Mesenchymal stem cell (in vitro differentiated cells and primary cell): ENCODE results near the gene SPATA46.
A peak's percentile ranks its signal among the peaks of the same experiment; 100 is the strongest.

Experiments used
- DNase-seq: peaks from one replicate; pipeline ENCODE4 v3.0.0-alpha.2; 2013
- H2AFZ ChIP-seq: one replicate; pipeline ENCODE4 v1.6.1; 2013; ENCODE audit warnings: low read depth, mild to moderate bottlenecking, control low read depth, inconsistent platforms, low read length, moderate library complexity
- H2AK5ac ChIP-seq: 2 replicates; pipeline ENCODE4 v1.6.1; 2013; ENCODE audit warnings: low read length, moderate library complexity, mild to moderate bottlenecking, inconsistent platforms; ENCODE audit not compliant: severe bottlenecking
- H2BK120ac ChIP-seq: one replicate; pipeline ENCODE4 v1.6.1; 2013; ENCODE audit warnings: low read depth, mild to moderate bottlenecking, inconsistent platforms, low read length, moderate library complexity
- H2BK12ac ChIP-seq, 2 experiments: one replicate each; pipeline ENCODE4 v1.6.1; 2013; ENCODE audit warnings: inconsistent platforms in 2 of 2, low read length in 2 of 2, mild to moderate bottlenecking in 2 of 2, moderate library complexity in 2 of 2, control low read depth in 1 of 2
- H2BK15ac ChIP-seq: one replicate; pipeline ENCODE4 v1.6.1; 2013; ENCODE audit warnings: mild to moderate bottlenecking, low read depth, inconsistent platforms; ENCODE audit not compliant: poor library complexity, severe bottlenecking
- H2BK5ac ChIP-seq: 2 replicates; pipeline ENCODE4 v1.6.1; 2013; ENCODE audit warnings: low read depth, mild to moderate bottlenecking, low read length, control low read depth, inconsistent platforms; ENCODE audit not compliant: poor library complexity, severe bottlenecking
- H3K14ac ChIP-seq, 2 experiments: one replicate each; pipeline ENCODE4 v1.6.1; 2013; ENCODE audit warnings: inconsistent platforms in 2 of 2, low read length in 2 of 2, control low read depth in 1 of 2, mild to moderate bottlenecking in 1 of 2, moderate library complexity in 1 of 2
- H3K18ac ChIP-seq, 2 experiments: one replicate each; pipeline ENCODE4 v1.6.1; 2013; ENCODE audit warnings: inconsistent platforms in 2 of 2, low read length in 2 of 2, control low read depth in 1 of 2, low read depth in 1 of 2, mild to moderate bottlenecking in 1 of 2
- H3K23ac ChIP-seq, 2 experiments: one replicate each; pipeline ENCODE4 v1.6.1; 2013; ENCODE audit warnings: inconsistent platforms in 2 of 2, low read length in 2 of 2, mild to moderate bottlenecking in 2 of 2, moderate library complexity in 2 of 2, control low read depth in 1 of 2
- H3K27ac ChIP-seq: 2 replicates; pipeline ENCODE4 v1.5.1; 2013; ENCODE audit warnings: mild to moderate bottlenecking, moderate library complexity, low read length, control low read depth, inconsistent platforms; ENCODE audit not compliant: poor library complexity, severe bottlenecking
- H3K27me3 ChIP-seq, 2 experiments: 2 replicates each; pipeline versions ENCODE4 v1.6.1 to v1.7.0; 2013; ENCODE audit warnings: low read length in 2 of 2, mild to moderate bottlenecking in 2 of 2, moderate library complexity in 2 of 2, control low read depth in 1 of 2, inconsistent platforms in 1 of 2; ENCODE audit not compliant: control insufficient read depth in 1 of 2, insufficient read depth in 1 of 2
- H3K36me3 ChIP-seq, 2 experiments: 2 replicates each; pipeline versions ENCODE4 v1.6.1 to v1.7.0; 2013; ENCODE audit warnings: low read length in 2 of 2, control low read depth in 1 of 2, inconsistent platforms in 1 of 2, low read depth in 1 of 2, mild to moderate bottlenecking in 1 of 2; ENCODE audit not compliant: insufficient read depth in 2 of 2, control insufficient read depth in 1 of 2
- H3K4ac ChIP-seq, 2 experiments: one replicate each; pipeline ENCODE4 v1.6.1; 2013; ENCODE audit warnings: inconsistent platforms in 2 of 2, low read length in 2 of 2, mild to moderate bottlenecking in 2 of 2, moderate library complexity in 2 of 2, control low read depth in 1 of 2, low read depth in 1 of 2
- H3K4me1 ChIP-seq: 2 replicates; pipeline ENCODE4 v1.6.1; 2013; ENCODE audit warnings: low read depth, low read length, control low read depth; ENCODE audit not compliant: control insufficient read depth, insufficient read depth
- H3K4me2 ChIP-seq: 2 replicates; pipeline ENCODE4 v1.6.1; 2013; ENCODE audit warnings: low read length, mild to moderate bottlenecking, inconsistent platforms; ENCODE audit not compliant: poor library complexity, severe bottlenecking
- H3K4me3 ChIP-seq, 2 experiments: 2 replicates each; pipeline versions ENCODE4 v1.5.1 to v1.7.0; 2013; ENCODE audit warnings: low read length in 2 of 2, mild to moderate bottlenecking in 2 of 2, control low read depth in 1 of 2, low read depth in 1 of 2; ENCODE audit not compliant: insufficient read depth in 1 of 2
- H3K79me1 ChIP-seq: replicated peaks from 2 replicates; pipeline ENCODE4 v1.6.1; 2013; ENCODE audit warnings: mild to moderate bottlenecking, control low read depth, low read length, inconsistent platforms; ENCODE audit not compliant: poor library complexity, severe bottlenecking
- H3K9ac ChIP-seq: 2 replicates; pipeline ENCODE4 v1.7.0; 2013; ENCODE audit warnings: mild to moderate bottlenecking, low read length, moderate library complexity
- H3K9me3 ChIP-seq: 2 replicates; pipeline ENCODE4 v1.7.0; 2013; ENCODE audit warnings: mild to moderate bottlenecking, low read length; ENCODE audit not compliant: control insufficient read depth
- H4K8ac ChIP-seq: one replicate; pipeline ENCODE4 v1.6.1; 2013; ENCODE audit warnings: inconsistent platforms, mild to moderate bottlenecking, low read length, moderate library complexity
- H4K91ac ChIP-seq: one replicate; pipeline ENCODE4 v1.6.1; 2013; ENCODE audit warnings: mild to moderate bottlenecking, low read length, inconsistent platforms
- whole genome bisulfite sequencing: methylation state at CpG from one replicate; pipeline ENCODE4 v1.1.7; 2013; ENCODE audit warnings: mixed read lengths; 5-methylcytosine and 5-hydroxymethylcytosine counted together

Gene SPATA46

DNA sequence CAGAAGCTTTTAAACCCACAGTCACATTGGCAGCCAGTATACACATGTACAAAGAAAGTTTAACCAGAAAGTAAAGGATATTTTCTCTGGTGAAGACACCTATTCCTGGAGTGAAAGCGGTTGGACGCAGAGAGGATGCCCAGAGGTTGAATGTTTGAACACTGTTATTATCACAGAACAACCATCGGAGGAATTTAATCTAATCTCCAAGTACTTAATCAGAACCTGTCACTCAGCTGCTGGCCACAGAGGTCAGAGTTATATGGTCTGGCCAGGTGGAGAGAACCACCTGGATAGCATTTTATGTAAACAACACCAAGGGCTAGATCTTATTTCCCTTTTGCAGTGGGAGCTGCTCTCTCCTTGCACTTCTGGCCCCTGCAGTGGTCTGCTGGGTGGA is 29.4 kb downstream of the SPATA46 start:
- Histone ChIP-seq H2AK5ac (peak overlapping the region; percentile 91), H3K4me3 (no peak overlapping the region), H3K23ac (no peak overlapping the region)

DNA sequence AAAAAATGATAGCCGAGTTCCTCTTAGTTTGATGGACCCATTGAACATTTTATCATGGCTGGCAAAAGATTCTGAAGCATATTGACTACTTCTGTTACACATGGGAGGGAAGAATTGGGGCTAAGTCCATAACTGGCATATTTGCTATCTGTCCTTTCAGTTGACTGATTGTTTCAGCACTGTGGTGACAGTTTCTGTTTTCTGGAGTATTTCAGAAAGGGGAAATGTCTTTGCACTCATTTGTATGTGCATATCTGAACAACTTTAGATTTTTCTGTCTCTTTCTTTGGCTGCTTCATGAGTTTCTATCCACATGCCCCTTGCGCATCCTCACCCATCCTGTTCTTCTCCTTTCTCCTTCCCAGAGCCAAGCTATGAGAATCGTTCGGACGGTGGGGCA is 33.2 kb downstream of the SPATA46 start:
- no peaks in the 10 kb centered on the region for H3K9me3 ChIP-seq
- H3K36me3 ChIP-seq: no peaks in the 10 kb centered on the region
- no peak overlapping the region for H2BK120ac ChIP-seq
- H3K27me3 ChIP-seq: peaks cover 0 to 6% of the 10 kb centered on the region in 2 experiments
- no peak overlapping the region for H2BK5ac ChIP-seq
- H3K23ac ChIP-seq: no peak overlapping the region
- 99% methylated on average over 5 of the region's 5 CpGs for WGBS
- no peak overlapping the region for H4K8ac ChIP-seq
- no peak overlapping the region for H3K14ac ChIP-seq
- no peak for DNase-seq
- no peak overlapping the region for H3K27ac ChIP-seq
- H2BK12ac ChIP-seq: no peak overlapping the region
- peak overlapping the region; percentile 16 for H2BK15ac ChIP-seq
- peaks cover 8% of the 10 kb centered on the region for H3K4me1 ChIP-seq
- H3K9ac ChIP-seq: no peak overlapping the region
- H3K4me2 ChIP-seq: no peak overlapping the region
- no peaks in the 10 kb centered on the region for H3K79me1 ChIP-seq
- no peak overlapping the region for H3K4me3 ChIP-seq
- H2AK5ac ChIP-seq: peak overlapping the region; percentile 6
- H3K4ac ChIP-seq: no peak overlapping the region
- no peak overlapping the region for H4K91ac ChIP-seq
- no peak overlapping the region for H2AFZ ChIP-seq
- H3K18ac ChIP-seq: no peak overlapping the region

More for the DNA sequence above, 29.4 kb downstream of the SPATA46 start:
- no peak overlapping the region for H3K18ac ChIP-seq
- H2BK5ac ChIP-seq: no peak overlapping the region
- H2BK15ac ChIP-seq: no peak overlapping the region
- no peak overlapping the region for H3K27ac ChIP-seq
- H2AFZ ChIP-seq: no peak overlapping the region
- H2BK120ac ChIP-seq: no peak overlapping the region
- H4K8ac ChIP-seq: no peak overlapping the region
- H3K4me2 ChIP-seq: no peak overlapping the region
- H3K9me3 ChIP-seq: no peaks in the 10 kb centered on the region
- WGBS: 67% methylated on average over 3 of the region's 3 CpGs
- no peaks in the 10 kb centered on the region for H3K27me3 ChIP-seq
- peak overlapping the region in 1 of 2 experiments; percentile 25 for H2BK12ac ChIP-seq
- H4K91ac ChIP-seq: no peak overlapping the region
- H3K36me3 ChIP-seq: no peaks in the 10 kb centered on the region
- H3K4ac ChIP-seq: no peak overlapping the region
- no peaks in the 10 kb centered on the region for H3K79me1 ChIP-seq
- DNase-seq: no peak
- peaks cover 14% of the 10 kb centered on the region for H3K4me1 ChIP-seq
- H3K14ac ChIP-seq: no peak overlapping the region
- no peak overlapping the region for H3K9ac ChIP-seq

DNA sequence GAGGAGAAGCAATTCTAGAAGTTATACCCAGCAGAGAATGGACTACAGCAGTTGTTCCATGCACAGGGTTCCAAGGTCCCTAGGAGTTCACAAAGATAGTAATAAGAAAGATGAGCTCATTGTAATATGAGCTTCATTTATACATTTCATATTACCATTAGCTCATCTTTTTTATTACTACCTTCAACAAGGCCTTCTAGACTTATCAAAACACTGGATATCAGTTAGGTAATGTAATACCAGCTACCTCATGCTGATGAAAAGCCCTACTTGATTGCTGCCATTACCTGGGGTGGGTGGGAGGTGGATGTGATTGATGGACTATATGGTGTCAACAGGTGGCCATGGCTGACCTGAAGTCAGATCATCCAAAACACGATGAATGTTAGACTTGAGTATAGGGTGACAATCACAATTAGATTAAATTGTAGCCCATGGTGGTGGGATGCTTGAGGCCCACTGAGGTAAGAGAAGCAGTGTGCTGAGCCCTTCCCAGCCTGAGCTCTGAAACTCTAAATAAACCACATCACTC is 34.1 kb downstream of the SPATA46 start:
- H3K4me3 ChIP-seq: no peak overlapping the region
- H2BK12ac ChIP-seq: no peak overlapping the region
- no peak for DNase-seq
- H3K14ac ChIP-seq: no peak overlapping the region
- no peak overlapping the region for H4K91ac ChIP-seq
- H3K27me3 ChIP-seq: peaks cover 0 to 12% of the 10 kb centered on the region in 2 experiments
- no peak overlapping the region for H2BK5ac ChIP-seq
- H2AFZ ChIP-seq: no peak overlapping the region
- no peaks in the 10 kb centered on the region for H3K36me3 ChIP-seq
- no peak overlapping the region for H2BK120ac ChIP-seq
- H3K4me2 ChIP-seq: no peak overlapping the region
- no peak overlapping the region for H3K27ac ChIP-seq
- H3K18ac ChIP-seq: no peak overlapping the region
- no peak overlapping the region for H3K23ac ChIP-seq
- no peak overlapping the region for H3K9ac ChIP-seq
- 83% methylated on average over 1 of the region's 1 CpG for WGBS
- no peak overlapping the region for H2BK15ac ChIP-seq
- H4K8ac ChIP-seq: no peak overlapping the region
- H3K4me1 ChIP-seq: peaks cover 6% of the 10 kb centered on the region
- no peak overlapping the region for H2AK5ac ChIP-seq
- no peaks in the 10 kb centered on the region for H3K9me3 ChIP-seq
- H3K79me1 ChIP-seq: no peaks in the 10 kb centered on the region
- H3K4ac ChIP-seq: no peak overlapping the region

DNA sequence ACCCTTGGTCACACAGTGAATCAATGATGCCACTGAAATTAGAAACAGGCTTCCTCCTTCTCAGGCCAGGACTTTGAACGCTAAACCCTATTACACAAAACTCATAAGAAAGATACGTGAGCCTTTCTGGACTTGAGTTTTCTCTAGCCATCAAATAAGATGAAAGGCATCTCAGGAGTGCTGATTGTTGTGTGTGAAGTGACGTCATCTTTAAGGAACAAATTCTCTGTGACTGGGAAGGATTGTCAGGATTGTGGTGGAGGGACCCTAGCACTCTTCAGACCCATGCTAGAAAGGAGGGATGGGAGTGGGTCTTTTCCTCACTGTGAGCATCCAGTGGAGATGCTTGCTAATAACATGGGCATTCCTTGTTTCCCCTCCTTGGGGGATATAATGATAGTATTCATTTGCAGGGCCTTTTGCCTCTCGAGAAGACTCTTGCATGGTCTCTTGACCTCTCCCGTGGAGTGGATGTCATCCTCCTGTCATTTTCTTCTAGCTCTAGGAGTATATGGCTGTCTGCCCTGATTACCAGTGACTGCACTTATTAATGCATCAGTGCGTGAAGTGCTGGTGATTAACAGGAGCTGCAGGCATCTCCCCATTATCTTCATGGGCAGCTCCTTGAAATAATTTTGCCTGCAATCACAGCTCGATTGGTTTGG is 39.9 kb downstream of the SPATA46 start:
- Histone ChIP-seq H3K9me3 (no peaks in the 10 kb centered on the region), H3K4me1 (no peaks in the 10 kb centered on the region), H3K27me3 (peaks cover 0 to 27% of the 10 kb centered on the region in 2 experiments), H3K79me1 (no peaks in the 10 kb centered on the region), H3K36me3 (no peaks in the 10 kb centered on the region), H3K27ac (no peak overlapping the region), H2AK5ac (no peak overlapping the region), H4K91ac (no peak overlapping the region), H2BK120ac (no peak overlapping the region), H2BK12ac (no peak overlapping the region), H3K14ac (no peak overlapping the region), H2AFZ (no peak overlapping the region), H3K4ac (no peak overlapping the region), H3K4me3 (no peak overlapping the region), H3K4me2 (no peak overlapping the region), H2BK5ac (no peak overlapping the region), H3K23ac (no peak overlapping the region), H4K8ac (no peak overlapping the region), H2BK15ac (no peak overlapping the region), H3K9ac (no peak overlapping the region), H3K18ac (no peak overlapping the region)
- DNase-seq: no peak
- WGBS: 89% methylated on average over 6 of the region's 7 CpGs
